HEK293T (cell line): ENCODE results near the gene LILRB2.
"Not testable (repeated sequence)": the region's sequence is repeated elsewhere in the genome, so short reads cannot be mapped to it uniquely, and the experiment has no call there.

ENCODE experiments used
- CTCF ChIA-PET: fragments of 350-600 bp; formaldehyde crosslinking; extraction: SDS; loops from one replicate; lab custom pipeline; 2021; ENCODE audit warnings: antibody characterized with exemption, inconsistent platforms; lab: Yijun Ruan, JAX
- POLR2A ChIA-PET: fragments of 350-600 bp; formaldehyde crosslinking; extraction: SDS; loops from one replicate; lab custom pipeline; 2020; ENCODE audit warnings: antibody characterized with exemption, inconsistent platforms; lab: Yijun Ruan, JAX
- DNase-seq: peaks from one replicate; pipeline ENCODE4 v3.0.0; 2012; ENCODE audit warnings: mixed read lengths; ENCODE audit errors: extremely low spot score
- ARNT ChIP-seq: fragments of 450-650 bp; IDR thresholded peaks from 2 replicates; pipeline ENCODE4 v1.6.1; 2017; ENCODE audit warnings: mild to moderate bottlenecking
- BHLHE40 ChIP-seq: fragments of 450-650 bp; IDR thresholded peaks from 2 replicates; pipeline ENCODE4 v1.6.1; 2016; ENCODE audit warnings: mild to moderate bottlenecking, moderate library complexity, borderline replicate concordance
- CTBP1 ChIP-seq: fragments of 450-650 bp; IDR thresholded peaks from 2 replicates; pipeline ENCODE4 v1.6.1; 2016; ENCODE audit warnings: borderline replicate concordance
- ELF4 ChIP-seq: fragments of 450-650 bp; IDR thresholded peaks from 2 replicates; pipeline ENCODE4 v1.6.1; 2017; ENCODE audit warnings: antibody characterized with exemption
- FOXA1 ChIP-seq: fragments of 450-650 bp; IDR thresholded peaks from 2 replicates; pipeline ENCODE4 v1.6.1; 2016; ENCODE audit warnings: mild to moderate bottlenecking
- FOXK2 ChIP-seq: fragments of 450-650 bp; IDR thresholded peaks from 2 replicates; pipeline ENCODE4 v1.6.1; 2016; ENCODE audit warnings: mild to moderate bottlenecking
- FOXM1 ChIP-seq: fragments of 450-650 bp; IDR thresholded peaks from 2 replicates; pipeline ENCODE4 v1.6.1; 2017; ENCODE audit warnings: mild to moderate bottlenecking, borderline replicate concordance
- HDGF ChIP-seq: fragments of 450-650 bp; IDR thresholded peaks from 2 replicates; pipeline ENCODE4 v1.6.1; 2017; ENCODE audit warnings: antibody characterized with exemption, borderline replicate concordance
- L3MBTL2 ChIP-seq: fragments of 450-650 bp; conservative IDR thresholded peaks from 2 replicates; pipeline ENCODE4 v1.6.1; 2016; ENCODE audit warnings: mild to moderate bottlenecking
- LEF1 ChIP-seq: fragments of 450-650 bp; IDR thresholded peaks from 2 replicates; pipeline ENCODE4 v1.6.1; 2017; ENCODE audit warnings: mild to moderate bottlenecking, borderline replicate concordance
- NFRKB ChIP-seq: fragments of 450-650 bp; IDR thresholded peaks from 2 replicates; pipeline ENCODE4 v1.6.1; 2016; ENCODE audit warnings: mild to moderate bottlenecking, moderate library complexity
- PKNOX1 ChIP-seq: fragments of 450-650 bp; IDR thresholded peaks from 2 replicates; pipeline ENCODE4 v1.6.1; 2016
- SP1 ChIP-seq: fragments of 450-650 bp; IDR thresholded peaks from 2 replicates; pipeline ENCODE4 v1.6.1; 2017
- SUZ12 ChIP-seq: fragments of 450-650 bp; IDR thresholded peaks from 2 replicates; pipeline ENCODE4 v1.6.1; 2016; ENCODE audit warnings: mild to moderate bottlenecking
- TARDBP ChIP-seq: fragments of 450-650 bp; IDR thresholded peaks from 2 replicates; pipeline ENCODE4 v1.6.1; 2016
- ZNF384 ChIP-seq: fragments of 450-650 bp; IDR thresholded peaks from 2 replicates; pipeline ENCODE4 v1.6.1; 2016

Gene LILRB2

GRCh38 chr19:54279406-54279962, 1.4 kb downstream of the LILRB2 start:
- ChIA-PET CTCF (no interaction called here), POLR2A (no interaction called here)
- DNase-seq = no peak
- TF ChIP-seq FOXA1 = no peak
- no peak for TF ChIP-seq ELF4
- no peak for TF ChIP-seq FOXK2
- TF ChIP-seq CTBP1 = no peak
- TF ChIP-seq FOXM1 = no peak
- TF ChIP-seq LEF1 = no peak
- TF ChIP-seq L3MBTL2 = no peak

- POLR2A ChIA-PET, CTCF ChIA-PET: not testable (repeated sequence)
Observed at GRCh38 chr19:54278571-54279195, 2.2 kb downstream of the LILRB2 start.

GRCh38 chr19:54278056-54278455, 2.9 kb downstream of the LILRB2 start:
- CTCF ChIA-PET, DNase-seq, POLR2A ChIA-PET: not testable (repeated sequence)

More at GRCh38 chr19:54278571-54279195, 2.2 kb downstream of the LILRB2 start:
- not testable (repeated sequence) for DNase-seq

- CTCF ChIA-PET, DNase-seq, POLR2A ChIA-PET: not testable (repeated sequence)
Observed at GRCh38 chr19:54277111-54277615, 3.7 kb downstream of the LILRB2 start.

- POLR2A ChIA-PET = no interaction called here
Observed at GRCh38 chr19:54275951-54276350, 5.0 kb downstream of the LILRB2 start.

GRCh38 chr19:54274516-54274915, 6.4 kb downstream of the LILRB2 start:
- POLR2A ChIA-PET, CTCF ChIA-PET, DNase-seq: not testable (repeated sequence)

More at GRCh38 chr19:54275951-54276350, 5.0 kb downstream of the LILRB2 start:
- no peak for DNase-seq
- no peak for TF ChIP-seq CTBP1
- TF ChIP-seq TARDBP = no peak
- TF ChIP-seq L3MBTL2 = no peak
- TF ChIP-seq NFRKB = no peak
- TF ChIP-seq ARNT = no peak
- TF ChIP-seq FOXM1 = no peak
- TF ChIP-seq FOXA1 = no peak
- TF ChIP-seq HDGF = no peak
- TF ChIP-seq PKNOX1 = no peak
- no peak for TF ChIP-seq BHLHE40
- no peak for TF ChIP-seq ELF4
- TF ChIP-seq LEF1 = no peak
- TF ChIP-seq FOXK2 = no peak
- CTCF ChIA-PET = no interaction called here

GRCh38 chr19:54273821-54274220, 7.1 kb downstream of the LILRB2 start:
- POLR2A ChIA-PET = no interaction called here
- no peak for DNase-seq
- TF ChIP-seq L3MBTL2 (no peak), SP1 (no peak), BHLHE40 (no peak), HDGF (no peak), NFRKB (no peak), LEF1 (no peak), ARNT (no peak), CTBP1 (no peak), FOXM1 (no peak), SUZ12 (no peak), ZNF384 (no peak), TARDBP (no peak), ELF4 (no peak), FOXA1 (no peak), PKNOX1 (no peak)
- CTCF ChIA-PET = no interaction called here

- CTCF ChIA-PET, DNase-seq, POLR2A ChIA-PET: not testable (repeated sequence)
Observed at GRCh38 chr19:54272181-54272580, 8.7 kb downstream of the LILRB2 start.

- CTCF ChIA-PET, DNase-seq, POLR2A ChIA-PET: not testable (repeated sequence)
Observed at GRCh38 chr19:54271587-54271986, 9.3 kb downstream of the LILRB2 start.
